Measurements from ENCODE around the gene SOSTDC1.
"Not testable (repeated sequence)": the region's sequence is repeated elsewhere in the genome, so short reads cannot be mapped to it uniquely, and the experiment has no call there.

Gene SOSTDC1

DNA sequence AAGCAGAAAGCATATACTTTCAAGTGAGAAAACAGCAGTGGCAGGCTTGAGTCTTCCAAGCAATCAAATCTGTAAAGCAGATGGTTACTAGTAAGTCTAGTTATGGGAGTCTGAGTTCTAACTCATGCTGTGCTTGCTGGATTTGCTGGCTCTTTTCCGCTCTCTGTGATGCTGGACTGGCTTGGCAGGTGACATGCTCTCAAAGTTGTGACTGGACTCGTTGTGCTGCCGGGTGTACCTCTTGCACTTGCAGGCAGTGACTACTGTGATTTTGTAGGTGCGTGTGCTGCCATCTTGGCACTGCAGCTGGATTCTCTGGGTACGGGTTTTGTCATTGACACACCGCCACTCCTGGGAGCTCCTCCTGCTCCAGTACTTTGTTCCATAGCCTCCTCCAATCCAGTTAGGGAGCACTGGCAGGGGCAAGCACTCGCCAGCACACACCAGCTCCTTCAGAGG, 3.1 kb downstream of the SOSTDC1 start:
- no peak for DNase-seq (ENCODE audit: low read depth)

DNA sequence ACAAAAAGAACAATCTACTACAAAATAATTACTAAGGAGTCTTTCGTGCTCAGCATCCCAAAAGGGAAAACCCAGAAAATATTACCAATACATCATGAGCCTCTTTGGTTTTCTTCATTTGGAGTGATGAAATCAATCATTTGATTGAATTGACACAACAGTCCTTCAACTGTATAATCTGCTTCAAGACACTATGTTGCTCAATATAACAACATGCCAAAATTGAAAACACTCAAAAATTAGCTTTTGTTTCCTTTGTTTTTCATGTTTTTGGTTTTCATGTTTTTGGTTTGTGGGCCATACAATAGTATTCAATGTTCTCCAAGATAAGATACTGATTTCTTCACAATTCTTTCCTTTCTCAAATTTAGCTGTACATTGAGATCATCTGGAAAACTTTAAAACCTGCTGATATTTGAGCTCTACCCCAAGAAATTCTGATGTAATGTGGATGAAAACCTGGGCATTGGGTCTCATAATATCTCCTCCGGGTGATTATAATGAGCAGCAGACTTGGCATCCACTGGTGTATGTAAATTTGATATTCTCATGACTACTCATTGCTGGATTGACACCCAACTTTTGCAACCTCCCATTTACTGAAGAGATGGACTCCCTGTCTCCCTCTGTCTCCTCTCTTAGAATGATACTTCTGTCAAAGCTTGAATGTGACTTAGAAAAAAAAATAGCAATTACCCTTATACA, 4.6 kb downstream of the SOSTDC1 start:
- DNase-seq (ENCODE audit: low read depth), result no peak

DNA sequence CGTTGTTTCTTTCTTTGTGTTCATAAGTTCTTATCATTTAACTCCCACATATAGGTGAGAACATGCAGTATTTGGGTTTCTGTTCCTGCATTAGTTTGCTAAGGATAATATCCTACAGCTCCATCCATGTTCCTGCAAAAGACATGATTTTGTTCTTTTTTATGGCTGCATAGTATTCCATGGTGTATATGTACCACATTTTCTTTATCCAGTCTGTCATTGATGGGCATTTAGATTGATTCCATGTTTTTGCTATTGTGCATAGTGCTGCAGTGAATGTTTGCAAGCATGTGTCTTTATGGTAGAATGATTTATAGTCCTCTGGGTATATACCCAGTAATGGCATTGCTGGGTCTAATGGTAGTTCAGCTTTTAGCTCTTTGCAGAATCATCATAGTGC, 9.2 kb downstream of the SOSTDC1 start:
- not testable (repeated sequence) for DNase-seq (ENCODE audit: low read depth)

DNA sequence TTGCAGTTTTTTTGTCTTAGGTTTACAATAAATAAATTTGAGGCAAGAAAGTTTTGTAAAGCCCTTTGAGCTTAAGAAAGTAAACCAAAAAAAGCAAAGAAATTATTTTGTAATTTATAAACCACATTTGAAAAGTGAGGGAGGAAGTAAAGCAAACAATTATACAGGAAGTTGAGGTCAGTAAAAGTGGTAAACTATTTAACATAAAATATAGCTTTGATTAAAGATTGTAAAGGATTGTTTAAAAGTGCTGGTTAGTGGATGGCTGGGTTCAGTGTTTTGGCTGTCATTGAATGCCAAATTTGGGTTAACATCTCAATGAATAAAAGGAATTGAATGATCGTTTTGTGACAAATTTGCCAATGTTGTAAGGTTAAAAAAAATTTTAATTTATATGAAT, 9.9 kb downstream of the SOSTDC1 start:
- no peak for DNase-seq (ENCODE audit: low read depth)

DNA sequence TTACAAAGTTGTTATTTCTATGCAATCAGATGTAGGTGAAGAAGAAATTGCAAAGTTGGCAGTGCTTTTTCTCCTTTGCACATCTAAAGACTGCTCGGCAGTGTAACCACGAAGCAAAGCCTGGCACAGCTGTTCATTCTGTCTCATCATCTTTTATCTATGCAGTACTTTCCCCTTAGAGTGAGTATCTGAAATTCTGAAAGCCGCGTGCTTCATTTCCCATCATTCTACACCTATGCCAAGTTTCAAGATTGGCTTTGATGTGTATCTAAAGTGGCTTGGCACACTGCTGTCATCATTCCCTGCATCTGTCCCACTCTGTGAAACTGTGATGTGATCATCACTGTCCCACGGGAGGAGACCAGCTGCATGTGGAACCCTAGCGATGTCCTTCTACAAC, 15.2 kb downstream of the SOSTDC1 start:
- no peak for DNase-seq (ENCODE audit: low read depth)

DNA sequence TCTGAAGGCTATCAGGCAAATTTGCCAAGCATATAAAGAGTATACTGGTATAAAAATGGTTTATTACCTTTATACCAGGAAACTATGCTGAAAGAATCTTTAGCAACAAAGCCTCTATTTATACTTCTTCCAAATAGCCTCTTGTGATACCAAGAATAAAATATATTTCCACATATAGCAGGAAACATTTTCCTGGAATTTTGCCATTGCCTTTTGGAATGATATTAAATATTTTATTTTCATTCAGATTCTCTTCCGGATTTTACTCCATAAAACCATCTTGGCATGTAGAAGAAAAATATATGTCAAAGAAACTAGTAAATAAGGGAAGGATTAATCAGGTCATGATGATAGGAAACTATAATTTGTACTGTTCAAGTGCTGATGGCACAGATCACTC, 17.7 kb downstream of the SOSTDC1 start:
- DNase-seq (ENCODE audit: low read depth), result no peak

DNA sequence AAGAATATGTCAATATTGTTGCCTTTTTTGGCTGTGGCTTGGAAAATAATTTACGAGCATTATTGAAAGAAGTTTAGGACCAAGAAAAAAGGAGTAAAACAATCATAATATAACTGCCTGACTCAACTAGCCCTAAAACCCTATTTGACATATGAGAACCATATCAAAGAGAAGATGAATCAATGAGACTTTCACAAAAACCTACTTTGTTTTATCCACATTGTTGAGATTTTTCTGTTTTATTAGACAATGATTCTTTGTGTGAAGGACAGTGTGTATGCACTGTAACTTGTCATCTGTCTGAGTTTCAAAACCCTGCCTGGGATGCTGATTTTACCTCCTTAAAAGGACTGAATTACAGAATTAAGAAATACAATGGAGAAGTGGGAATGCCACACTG, 19.0 kb downstream of the SOSTDC1 start:
- no peak for DNase-seq (ENCODE audit: low read depth)

DNA sequence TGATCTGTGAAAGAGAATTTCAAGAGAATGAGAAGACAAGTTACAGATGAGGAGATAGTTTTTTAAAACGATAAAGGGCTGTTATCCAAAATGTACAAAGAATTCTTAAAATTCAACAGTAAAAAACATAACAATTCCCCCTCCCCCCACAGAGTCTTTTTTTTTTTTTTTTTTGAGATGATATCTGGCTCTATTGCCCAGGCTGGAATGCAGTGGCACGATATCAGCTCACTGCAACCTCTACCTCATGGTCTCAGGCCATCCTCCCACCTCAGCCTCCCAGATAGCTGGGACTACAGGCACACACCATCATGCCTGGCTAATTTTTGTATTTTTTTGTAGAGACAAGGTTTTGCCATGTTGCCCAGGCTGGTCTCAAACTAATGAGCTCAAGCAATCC, 21.7 kb downstream of the SOSTDC1 start:
- DNase-seq (ENCODE audit: low read depth), result not testable (repeated sequence)

DNA sequence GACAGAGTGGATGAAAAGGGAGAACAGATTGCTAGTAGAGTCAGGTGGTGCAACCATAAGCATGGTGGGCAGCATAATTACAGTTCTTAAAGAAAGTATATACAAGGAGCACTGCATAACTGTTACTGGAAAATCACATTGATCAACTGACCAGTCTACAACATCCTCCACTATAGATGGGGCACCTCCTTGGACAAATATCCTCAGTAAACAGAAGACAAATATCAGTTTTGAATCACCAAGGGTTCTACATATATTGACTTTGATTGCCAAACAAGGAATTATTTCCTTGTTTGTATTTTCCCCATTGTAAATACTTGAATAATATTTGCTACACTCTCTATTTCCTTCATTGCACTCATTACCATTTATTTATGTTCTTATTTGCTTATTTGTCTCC, 26.6 kb downstream of the SOSTDC1 start:
- no peak for DNase-seq (ENCODE audit: low read depth)

DNA sequence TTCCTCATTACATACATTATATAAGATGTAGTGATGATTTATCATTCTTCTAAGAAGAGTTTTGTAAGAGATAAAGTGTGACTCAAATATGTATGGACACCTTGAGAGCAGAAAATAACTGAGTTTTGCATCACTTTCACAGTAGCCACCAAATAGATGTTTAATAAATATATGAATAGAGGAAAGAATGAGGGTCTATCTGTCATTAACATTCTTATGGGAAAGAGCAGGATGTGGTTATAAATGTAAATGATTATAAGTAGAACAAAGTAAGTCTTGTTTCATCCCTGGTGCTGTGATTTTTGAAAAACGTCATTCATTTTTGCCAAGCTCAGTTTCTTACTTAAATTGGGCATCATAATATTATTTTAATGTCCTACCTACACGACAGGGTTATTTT, 29.2 kb downstream of the SOSTDC1 start:
- DNase-seq (ENCODE audit: low read depth), result no peak

DNA sequence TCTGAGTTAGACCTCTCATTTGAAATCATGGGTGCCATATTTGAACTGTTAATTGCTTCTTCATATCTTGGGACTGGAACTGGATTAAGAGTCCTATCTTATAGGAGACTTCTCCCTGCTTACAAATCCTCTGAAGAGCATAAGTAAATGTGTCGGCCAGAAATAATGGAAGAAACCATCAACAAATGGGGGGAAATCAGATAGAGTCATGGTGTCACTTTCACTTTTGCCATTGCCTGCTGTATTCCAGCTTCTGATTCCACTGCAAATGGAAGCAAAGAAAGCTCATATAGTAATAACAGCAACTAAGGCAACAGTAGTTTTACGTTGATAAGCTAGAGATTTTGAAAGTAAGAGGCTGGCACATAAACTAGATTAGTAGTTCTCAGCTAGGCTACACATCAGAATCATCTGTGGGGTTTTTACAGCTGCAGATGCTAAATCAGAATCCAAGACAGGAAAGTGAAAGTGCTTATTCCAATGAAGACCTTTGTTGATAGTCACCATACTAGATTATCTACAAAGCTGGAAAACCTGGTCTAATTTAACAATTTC, 31.9 kb downstream of the SOSTDC1 start:
- DNase-seq (ENCODE audit: low read depth), result no peak

DNA sequence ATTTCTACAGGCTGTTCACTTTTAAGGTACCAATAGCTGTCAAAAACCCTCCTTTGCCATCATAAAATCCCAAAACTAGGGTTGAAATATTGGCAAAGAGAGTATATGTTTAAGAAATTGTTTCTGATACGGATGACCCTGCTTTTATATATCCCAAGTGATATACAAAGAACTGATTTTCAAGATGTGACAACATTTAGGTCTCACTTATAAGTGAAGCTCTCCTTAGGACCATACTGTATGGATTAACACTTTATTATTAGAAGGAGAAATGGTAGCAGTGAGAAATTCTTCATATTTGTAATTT, 33.2 kb downstream of the SOSTDC1 start:
- DNase-seq (ENCODE audit: low read depth), result no peak

DNA sequence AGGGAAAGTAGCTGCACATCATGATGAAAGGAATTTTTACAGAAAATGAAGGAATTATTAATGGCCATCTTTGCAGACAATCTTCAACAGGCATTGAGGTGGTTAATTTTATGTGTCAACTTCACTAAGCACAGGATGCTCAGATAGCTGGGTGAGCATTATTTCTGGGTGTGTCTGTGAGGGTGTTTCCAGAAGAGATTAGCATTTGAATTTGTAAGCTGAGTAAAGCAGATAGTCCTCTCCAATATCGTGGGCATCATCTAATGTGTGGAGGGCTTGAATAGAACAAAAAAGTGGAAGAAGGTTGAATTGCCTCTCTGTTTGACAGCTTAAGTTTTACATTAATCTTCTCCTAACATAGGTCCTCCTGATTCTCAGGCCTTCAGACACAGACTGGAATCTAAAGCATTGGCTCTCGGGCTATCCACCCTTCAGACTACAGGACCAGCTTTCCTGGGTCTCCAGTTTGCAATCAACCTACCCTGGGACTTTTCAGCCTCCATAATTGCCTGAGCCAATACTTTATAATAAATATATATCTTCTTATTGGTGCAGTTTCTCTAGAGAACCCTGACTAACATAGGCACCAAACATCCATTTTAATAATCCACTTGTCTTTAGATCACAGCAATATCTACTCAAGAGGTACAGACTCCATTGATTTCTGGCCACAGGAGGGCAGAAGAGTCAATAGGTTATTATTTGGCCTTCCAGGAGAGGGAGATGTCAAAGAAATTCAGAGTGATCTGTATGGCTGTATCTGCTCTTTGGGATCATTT, 33.7 kb downstream of the SOSTDC1 start:
- DNase-seq (ENCODE audit: low read depth), result no peak

DNA sequence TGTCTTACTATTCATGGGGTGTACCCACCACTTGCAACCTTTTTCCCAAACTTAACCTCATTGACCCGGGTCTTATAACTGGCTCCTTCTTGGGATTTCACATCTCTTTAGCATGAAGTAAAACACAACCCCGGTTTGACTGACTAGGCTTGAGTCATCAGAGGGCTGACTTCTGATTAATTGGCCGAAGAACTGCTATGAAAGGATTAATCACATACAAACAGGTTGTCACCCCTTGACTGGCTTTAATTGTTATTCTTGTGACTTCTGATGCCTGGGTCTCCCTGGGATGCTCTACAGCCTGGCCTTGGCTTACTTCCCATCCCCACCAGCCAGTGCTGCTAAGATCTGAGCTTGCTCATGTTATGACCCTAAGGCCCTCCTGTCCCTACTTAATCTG, 35.4 kb downstream of the SOSTDC1 start:
- no peak for DNase-seq (ENCODE audit: low read depth)

DNA sequence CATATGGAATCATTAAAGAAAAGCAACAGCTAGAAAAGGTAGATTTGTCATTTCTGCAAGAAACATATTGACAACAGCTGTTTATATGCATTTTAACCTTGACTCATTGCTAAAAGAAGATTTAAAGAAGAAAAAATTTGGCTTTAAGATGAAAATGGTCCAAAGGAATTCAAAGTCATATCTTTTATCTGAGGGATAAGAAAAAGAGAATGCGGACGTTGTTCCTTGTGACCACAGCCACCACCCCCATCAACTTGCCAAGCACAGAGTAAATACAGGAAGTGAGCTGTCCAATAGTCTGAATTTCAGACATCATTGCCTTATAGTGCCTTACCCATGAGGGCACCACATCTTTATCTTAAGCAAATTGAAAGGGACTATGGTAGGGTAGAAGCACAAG, 36.9 kb downstream of the SOSTDC1 start:
- DNase-seq (ENCODE audit: low read depth), result no peak

DNA sequence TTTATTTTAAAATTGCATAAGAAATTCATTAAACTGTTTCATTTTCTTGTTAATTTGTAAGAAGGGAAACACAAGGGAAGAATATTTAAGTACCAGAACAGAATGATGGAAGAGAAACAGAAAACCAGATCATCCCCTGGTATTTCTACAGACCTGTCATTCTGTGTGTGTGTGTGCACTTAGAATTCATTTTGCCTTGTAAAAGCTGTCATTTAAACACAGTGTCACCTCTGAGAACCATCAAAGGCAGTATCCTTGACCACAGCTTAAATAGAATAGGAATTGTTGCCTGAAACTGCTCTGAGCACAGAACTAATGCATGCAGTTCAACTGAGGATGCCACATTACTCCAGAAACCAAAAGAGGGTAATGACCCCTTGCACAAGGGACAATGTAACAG, 37.4 kb downstream of the SOSTDC1 start:
- no peak for DNase-seq (ENCODE audit: low read depth)

DNA sequence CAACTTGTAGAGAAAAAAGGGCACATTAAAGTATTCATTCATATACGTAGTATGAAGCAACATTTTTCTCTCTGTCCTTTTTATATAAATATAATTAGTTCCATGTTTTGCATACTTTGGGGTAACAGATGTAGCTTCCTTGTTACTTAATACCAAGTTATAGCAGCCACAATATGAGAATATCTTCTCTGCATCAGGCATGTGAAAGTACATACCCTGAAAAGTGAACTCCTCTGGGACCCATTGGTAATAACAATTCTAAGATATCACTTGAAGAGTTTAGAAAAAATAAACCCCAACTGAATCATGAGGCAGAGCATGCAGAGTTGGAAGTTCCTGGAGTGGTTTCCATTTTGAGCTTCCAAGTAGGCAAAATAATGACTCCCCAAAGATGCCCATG, 41.8 kb downstream of the SOSTDC1 start:
- no peak for DNase-seq (ENCODE audit: low read depth)

DNA sequence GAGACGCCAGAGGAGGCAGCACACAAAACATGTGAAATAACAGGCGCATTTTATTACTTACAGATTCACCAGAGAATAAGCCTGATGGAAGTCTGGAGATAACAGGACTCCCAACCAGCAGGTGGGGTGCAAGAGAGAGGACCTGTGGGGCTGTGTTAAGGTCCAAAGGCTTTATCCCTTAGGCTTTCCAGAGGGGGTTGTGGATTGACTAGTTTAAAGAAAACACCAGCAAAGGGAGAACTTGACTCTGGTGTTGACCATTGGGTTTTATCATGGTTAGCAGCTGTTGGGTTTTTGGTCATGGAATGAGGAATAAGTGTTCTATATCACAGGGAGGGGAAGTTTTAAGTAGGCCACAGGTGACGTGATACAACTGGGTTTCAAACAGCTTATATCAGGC, 42.6 kb downstream of the SOSTDC1 start:
- DNase-seq (ENCODE audit: low read depth), result no peak

DNA sequence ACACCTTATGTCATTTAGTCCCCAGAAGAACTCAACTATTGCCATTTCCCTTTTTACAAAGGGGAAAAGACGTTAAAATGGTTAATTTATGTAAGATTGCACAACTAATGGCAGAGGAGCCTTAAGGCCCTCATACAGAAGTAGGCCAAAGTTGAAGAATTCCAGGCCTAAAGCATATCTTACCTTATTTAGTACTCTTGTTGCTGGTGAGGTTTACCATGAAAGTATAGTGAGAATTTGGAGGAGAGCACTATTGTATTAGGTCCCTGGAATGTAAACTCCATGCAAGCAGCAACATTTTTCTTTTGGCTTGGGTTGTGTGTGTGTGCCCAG, 43.5 kb downstream of the SOSTDC1 start:
- DNase-seq (ENCODE audit: low read depth), result no peak

DNA sequence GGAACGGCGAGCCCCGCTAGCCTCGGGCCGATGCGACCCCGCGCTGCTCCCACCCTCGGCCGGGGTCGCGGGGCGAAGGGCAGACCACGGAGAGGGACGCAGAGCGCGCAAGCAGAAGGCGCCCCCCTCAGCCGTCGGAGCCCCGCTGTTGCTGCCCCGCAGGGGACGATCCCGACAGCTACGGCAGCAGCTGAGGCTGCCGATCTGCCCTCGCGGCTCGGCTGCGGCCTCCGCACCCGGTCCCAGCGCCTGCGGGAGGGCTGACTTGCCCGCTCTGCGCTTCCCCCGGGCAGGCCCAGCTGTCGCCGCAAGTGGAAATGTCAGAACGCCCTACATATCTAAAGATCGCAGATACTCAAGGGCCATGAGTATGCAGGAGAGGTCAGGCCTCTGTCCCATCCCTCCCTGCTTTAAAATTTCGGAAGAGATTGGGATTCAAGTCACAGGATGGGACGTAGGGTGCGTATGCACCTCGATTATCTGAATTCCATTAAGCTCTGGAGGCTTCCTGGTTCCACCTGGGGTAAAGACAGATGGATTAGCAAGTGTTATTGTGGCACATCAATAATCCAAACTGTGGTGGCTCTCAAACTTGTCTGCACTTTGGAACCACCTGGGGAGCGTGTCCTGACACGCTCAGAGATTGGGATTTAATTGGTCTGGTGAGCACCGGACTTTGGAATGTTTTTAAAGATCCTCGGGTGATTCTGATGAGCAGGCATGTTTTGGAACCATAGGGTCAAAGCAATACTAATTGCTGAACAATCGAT, 44.0 kb downstream of the SOSTDC1 start, which contains the start of gene CRPPA:
CRPPA (minus strand) TSS at position 206 of the 770 bp plus-strand sequence. CDS start 216 bp downstream, outside the sequence.
- DNase-seq (ENCODE audit: low read depth), result peak; percentile 11

DNA sequence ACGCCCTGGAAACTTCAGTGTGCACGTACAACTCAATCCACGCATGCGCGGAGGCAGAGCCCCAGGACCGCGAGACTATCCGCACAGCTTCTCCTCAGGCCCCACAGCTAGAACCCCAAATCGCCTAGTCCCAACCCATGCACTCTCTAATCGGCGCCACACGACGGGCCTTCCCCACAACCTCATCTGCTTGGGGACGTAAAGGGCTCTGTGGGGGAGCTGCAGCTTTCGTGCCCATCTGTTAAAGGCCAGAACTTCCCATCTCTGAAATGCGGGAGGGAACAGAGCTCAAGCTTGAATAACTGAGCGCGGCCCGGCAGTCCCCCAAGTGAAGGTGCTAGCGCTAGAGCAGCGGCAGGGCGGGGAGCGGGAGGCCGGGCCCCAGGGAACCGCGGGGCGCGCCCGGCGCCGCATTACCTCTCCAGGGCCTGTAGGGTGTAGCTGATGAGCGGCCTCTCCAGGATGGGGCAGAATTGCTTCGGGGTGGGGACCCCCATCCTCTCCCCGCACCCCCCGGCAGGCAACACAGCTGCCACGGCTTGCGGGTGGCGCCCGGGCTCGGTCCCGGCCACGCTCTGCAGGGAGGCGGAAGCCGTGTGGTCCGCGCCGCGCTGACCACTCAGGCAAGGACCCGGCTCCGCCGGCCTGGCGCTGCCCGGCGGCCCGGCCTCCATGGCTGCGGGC, 44.7 kb downstream of the SOSTDC1 start:
- DNase-seq (ENCODE audit: low read depth), result peak; percentile 73

DNA sequence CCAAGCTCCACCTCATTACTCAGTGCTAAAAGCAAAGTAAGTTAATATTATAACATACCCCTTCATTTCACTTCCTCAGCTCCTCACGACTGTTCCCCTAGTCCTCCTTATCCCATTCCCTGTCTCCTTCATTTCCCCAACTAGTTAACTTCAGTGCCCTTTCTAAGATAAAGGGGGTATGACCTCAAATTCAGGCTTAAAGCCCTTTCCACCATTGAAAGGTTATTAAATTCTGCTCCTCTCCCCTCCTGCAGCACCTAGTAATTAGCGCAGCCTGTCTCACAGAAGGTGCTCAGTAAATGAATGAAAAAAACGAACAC, 45.2 kb downstream of the SOSTDC1 start:
- DNase-seq (ENCODE audit: low read depth), result no peak
